ENCODE data around the gene ARHGAP26.
"Not testable (repeated sequence)": the region's sequence is repeated elsewhere in the genome, so short reads cannot be mapped to it uniquely, and the experiment has no call there.

Gene ARHGAP26

DNA sequence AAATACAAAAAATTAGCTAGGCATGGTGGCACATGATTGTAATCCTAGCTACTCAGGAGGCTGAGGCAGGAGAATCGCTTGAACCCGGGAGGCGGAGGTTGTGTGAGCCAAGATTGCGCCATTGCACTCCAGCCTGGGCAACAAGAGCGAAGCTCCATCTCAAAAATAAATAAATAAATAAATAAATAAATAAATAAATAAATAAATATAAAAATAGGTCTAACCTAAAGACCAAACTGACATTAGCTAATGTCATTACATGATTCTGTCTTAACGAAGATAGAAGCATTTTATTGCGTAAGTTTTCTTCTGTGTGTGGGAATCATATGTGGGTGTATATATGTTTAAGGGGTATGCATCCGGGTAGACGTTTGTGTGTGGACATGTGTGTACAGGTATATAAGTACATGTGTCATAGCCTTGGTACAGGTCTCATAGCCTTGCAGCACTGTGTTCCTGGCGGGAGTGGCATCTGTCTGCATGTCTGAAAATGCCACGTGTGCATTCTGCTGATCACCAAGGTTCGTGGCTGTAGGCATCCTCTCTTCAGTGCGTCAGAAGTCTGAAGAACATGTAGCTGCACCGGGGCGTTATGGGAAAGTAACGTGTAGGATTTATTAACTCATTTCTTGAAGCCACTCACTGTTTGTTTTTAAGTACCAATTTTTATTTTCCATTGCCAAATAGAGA is 335.2 kb downstream of the ARHGAP26 start:
- DNase-seq = no peak

DNA sequence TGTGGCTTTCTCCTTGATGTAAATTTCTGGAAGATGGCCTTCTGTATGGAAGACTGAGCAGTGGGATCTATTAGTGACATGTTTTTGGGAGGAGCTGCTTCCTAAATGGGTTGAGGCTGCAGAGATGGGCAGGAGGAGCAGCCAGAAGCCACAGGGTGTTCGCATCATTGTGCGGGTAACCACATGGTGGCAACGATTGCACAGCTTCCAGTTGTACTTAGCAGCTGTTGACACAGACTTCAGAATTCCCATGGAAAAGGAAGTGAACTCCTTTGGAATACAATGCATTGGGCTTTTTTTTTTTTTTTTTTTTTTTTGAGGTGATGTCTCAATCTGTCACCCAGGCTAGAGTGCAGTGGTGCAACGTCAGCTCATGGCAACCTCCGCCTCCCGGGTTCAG is 336.0 kb downstream of the ARHGAP26 start:
- DNase-seq = peak; percentile 37

DNA sequence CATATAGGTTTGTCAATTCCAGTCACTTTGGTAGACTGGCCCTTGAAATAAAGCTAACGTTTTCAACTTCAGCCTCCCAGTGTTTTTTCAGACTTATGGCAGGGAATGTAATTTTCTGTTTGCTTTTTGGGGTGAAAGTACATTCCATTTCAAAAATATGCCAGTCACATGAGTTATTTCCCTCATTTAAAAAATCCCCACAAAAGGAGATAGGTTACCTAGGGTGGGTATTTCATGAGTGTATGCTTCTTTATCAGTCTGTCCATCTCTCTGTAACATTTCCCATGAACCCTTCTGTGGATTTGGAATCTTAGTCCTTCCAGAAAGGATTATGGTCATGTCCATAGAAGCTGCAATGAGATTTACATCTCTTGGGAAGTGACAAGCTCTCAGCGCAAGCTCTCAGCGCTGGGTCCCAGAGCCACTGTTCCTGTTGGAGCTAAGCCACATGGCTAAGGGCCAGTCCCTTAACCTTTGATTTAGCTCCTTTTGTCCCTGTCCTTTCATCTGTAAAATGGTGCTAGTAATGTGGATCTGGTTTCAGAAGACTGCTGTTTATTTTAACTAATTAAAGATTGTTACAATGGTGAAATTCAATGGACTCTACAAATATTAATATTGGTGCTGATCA is 338.4 kb downstream of the ARHGAP26 start:
- no peak for DNase-seq

GRCh38 chr5:143110591-143110990 is 340.4 kb downstream of the ARHGAP26 start:
- DNase-seq = no peak

DNA sequence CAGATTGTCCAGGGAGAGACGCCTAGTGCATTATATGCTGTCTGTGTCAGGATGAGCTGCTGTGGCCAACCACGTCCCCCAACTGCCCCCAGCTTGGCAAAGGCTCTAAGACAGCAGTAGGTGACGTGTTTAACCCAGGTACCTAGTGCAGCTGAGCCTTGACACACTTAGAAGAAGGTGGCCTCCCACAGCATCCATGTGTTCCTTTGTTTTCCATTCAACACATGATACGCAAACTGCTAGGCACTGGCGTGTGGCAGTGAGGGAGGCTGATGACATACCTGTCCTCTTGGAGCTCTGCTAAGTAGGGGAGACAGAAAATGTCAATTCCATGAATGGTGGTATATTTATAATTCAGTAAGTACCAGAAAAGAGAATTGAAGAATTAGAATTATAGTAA is 341.6 kb downstream of the ARHGAP26 start:
- no peak for DNase-seq

DNA sequence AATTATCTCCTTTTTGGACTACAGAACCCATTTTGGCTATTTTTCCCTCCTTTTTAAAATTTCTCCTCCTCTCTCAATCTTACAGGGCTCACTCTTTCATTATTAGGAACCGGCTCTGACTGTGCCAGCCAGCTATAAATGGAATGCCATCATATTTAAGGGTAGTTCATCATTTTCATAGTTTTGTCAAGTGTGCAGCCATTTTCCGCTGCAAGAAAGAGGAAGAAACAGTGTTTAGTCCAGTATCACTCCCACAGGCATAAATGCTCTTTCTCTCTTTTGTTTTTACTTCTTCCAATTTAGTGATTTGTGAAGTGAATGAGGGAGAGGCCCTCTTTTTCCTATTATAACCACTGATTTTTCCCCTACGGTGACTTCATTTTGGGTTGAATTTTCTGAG is 343.3 kb downstream of the ARHGAP26 start:
- DNase-seq = no peak

- no peak for DNase-seq
Observed at GRCh38 chr5:143114481-143114880, 344.3 kb downstream of the ARHGAP26 start.

DNA sequence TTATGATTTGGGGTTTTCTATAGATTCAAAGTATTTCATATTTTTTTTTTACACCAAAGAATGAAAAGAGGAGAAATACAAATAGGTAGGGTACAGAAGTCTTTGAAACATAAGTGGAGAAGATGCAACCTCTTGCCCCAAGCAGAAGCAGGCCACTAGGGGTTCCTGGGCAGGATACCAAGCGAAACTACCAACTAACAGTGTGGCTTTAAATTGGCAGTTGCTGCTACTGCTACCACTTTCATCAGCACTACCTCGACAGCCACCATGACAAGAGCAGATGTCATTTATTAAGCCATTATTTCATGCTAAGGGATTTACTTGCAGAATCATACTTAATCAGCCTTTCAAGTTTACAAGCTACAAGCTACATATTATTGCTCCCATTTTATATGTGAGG is 345.2 kb downstream of the ARHGAP26 start:
- no peak for DNase-seq

GRCh38 chr5:143116814-143117213 is 346.6 kb downstream of the ARHGAP26 start:
- DNase-seq = no peak

GRCh38 chr5:143117821-143118220 is 347.6 kb downstream of the ARHGAP26 start:
- DNase-seq = no peak

DNA sequence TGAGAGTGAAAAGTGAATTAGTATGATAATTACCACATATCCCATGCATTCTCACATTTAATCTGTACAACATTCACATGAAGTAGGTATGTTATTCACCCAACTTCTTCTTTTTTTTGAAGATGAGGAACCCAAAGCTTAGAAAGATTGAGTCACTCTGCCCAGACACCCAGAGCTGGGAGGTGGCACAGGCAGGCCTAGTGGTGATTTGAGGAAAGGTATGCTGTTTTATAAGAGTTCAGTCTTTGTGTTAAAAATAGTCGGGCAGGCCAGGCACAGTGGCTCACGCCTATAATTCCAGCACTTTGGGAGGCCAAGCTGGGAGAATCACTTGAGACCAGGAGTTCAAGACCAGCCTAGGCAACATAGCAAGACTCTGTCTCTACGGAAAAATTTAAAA is 348.0 kb downstream of the ARHGAP26 start:
- no peak for DNase-seq

- DNase-seq = not testable (repeated sequence)
Observed at GRCh38 chr5:143118818-143119217, 348.6 kb downstream of the ARHGAP26 start.

GRCh38 chr5:143119291-143119769 is 349.2 kb downstream of the ARHGAP26 start:
- no peak for DNase-seq

DNA sequence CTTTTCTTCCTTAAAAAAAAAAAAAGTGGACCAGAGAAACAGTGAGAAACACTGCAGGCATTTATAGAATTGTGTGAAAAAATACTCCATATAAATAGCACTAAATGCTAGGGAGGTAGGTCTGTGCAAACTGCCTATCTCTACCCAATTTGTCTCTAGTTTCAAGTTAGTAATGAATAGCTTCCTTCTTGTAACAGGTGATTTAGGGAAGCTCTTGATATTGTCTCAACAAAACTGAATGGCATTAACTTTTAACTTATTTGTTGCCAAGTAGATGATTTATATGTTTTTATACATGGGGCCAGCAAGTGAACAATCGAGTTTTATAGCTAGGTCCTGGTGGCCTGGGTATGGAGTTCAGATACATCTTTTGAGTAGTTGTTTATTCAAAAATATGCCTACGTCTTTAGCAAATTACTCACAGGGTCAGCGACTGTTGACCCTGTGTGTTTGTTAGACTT is 349.7 kb downstream of the ARHGAP26 start:
- DNase-seq = no peak

DNA sequence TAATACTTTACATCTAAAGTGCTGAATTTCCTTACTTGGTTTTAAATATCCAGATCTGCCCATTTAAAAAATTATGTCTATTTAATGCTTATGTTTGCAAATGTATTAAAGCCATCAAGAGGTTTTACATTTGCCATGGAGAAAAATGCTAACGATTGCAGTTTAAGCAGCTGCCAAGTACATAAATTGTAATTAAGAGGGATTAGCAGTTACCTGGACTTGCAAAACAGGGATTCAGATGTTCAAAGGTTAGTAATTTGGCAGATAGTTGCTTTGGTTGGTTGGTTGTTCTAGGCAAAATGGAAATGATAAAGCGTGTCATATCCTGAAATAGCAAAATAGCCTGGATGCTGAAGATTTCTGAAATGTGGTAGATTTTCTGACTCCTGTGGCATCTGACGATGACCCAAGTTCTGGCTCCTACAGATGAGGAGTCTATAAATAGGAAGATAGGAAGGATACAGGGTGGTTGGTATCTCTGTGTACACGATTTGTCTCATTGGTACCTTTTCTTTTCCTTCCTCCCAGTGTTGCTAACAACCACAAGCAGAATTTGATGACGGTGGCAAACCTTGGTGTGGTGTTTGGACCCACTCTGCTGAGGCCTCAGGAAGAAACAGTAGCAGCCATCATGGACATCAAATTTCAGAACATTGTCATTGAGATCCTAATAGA is 350.4 kb downstream of the ARHGAP26 start:
- no peak for DNase-seq

GRCh38 chr5:143121135-143121475 is 350.9 kb downstream of the ARHGAP26 start:
- no peak for DNase-seq

- DNase-seq = no peak
Observed at GRCh38 chr5:143124593-143124992, 354.4 kb downstream of the ARHGAP26 start.

DNA sequence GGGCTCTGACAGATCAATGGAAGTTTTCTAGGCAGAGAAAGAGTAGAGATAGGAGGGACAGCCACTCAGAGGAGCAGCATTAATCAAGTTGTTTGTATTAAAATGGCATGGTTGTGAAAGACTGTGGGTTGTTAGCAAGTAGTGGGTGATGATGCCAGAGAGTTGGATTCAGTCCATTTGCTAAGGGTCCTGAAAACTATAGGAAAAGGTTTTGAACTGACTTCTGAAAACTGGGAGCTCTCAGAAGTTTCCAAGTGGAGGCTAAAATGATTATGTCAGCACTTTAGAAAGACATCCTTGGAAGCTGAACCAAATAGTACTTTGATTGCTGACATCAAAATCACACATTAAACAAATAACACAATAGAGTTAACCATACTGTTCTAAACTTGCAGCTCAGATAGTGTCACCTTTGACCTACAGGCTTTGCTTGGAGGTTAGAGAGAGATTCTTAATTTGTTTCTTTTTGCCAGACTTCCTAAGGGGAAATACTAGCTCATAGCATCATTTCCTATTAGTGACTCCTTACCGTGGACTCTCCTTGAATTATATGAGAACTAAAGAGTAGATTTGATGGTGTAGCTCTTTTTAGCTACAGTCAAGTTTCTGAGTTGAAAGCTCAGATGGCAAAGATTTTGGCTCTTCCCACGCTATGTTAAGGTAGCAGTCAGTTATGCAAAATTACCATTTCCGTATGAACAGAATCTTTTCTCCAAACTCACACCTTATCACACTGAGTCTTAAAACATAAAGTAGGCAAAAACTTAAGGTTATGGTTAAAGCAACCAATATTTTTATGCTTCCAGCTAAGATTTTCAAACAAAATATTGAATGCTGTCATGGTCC is 356.2 kb downstream of the ARHGAP26 start:
- no peak for DNase-seq

GRCh38 chr5:143128412-143129071 is 358.4 kb downstream of the ARHGAP26 start:
- no peak for DNase-seq

DNA sequence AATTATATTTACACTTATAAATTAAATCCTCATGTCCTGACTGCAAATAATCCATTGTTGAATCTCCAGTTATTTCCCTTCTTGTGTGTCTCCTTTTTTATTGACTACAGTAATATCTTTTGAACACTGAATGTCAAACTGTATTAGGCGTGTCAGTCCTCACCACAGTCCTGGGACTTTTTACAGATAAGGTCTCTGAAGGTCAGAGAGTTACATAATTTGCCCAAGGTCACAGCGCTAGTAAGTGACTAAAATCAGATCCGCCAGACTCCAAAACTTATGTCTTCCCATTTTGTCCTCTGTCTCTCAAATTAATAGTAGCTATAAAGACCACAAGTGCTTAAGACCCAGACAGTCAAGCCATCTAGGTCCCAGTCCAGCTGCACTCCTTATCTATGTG is 359.0 kb downstream of the ARHGAP26 start:
- no peak for DNase-seq

DNA sequence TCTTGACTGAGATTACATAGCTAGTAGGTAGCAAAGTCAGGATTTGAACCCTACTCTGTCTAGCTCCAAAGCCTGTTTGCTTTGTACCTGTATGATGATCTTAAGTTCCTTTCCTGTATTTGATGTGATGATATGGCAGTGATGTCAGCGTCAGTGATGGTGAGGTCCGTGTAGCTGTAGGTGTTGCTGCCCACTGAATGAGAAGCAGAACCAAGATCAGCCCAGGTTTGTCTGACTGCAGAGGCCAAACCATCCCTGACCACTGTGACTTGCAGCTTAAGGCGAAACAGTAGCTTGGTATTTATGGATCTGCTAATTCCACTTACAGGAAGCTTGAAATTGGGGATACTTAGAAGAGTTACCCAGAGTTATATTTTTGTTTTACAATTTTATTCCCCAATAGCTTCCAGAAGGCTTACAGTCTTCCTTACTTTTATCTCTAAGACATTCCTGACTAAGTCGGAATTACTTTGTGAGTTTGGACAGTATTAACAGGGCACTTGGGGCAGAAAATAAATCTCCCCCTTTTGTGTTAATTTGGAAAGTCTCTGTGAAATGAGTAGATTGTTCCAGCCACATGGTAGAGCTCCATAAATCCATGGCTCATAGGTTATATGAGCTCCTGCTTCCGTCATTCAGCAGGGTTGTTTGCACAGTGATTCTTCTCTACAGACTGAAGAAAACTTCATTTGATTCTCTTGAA is 359.9 kb downstream of the ARHGAP26 start:
- DNase-seq = no peak
